GM18517 (cell line): Measurements from ENCODE around the gene GHITM.

Source experiments
- ATAC-seq: cut with Tn5 transposase; IDR thresholded peaks from one replicate; pipeline ENCODE4 v1.9.1; 2021; ENCODE audit warnings: mild to moderate bottlenecking, moderate library complexity; ENCODE audit not compliant: unreplicated experiment

The GHITM gene

DNA sequence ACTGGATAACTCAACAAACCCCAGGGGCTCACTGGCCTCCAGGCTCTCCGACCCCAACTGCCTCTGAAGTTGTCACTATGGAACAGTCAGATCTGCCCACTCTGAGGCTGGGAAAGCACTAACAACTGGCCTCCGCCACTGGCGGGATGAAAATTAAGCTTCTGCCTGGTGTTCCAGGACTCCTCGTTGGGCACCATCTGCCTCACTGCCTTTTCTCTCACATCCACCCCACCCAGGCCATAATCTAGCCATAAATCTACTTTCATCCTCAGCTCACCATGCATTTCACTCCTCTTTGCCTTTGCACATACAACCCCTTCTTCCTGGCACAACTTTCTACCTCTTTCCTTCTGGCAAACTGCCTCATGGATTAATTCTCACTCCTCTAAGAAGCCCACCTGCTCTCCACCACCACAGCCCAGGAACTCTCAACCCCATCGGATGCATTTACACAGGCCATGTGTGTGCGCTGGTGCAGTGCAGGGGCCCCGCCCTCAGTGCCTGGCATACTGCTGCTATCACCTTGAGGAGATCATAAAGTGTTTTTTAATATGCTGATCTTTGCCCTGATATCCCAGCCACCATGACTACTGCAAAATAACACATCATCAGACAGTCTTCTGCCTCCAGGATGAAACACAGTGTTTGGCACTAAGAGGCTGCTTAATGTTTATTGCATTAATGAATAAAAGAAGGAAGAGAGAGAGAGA lies 59.1 kb downstream of the GHITM start:
- ATAC-seq: no peak

GRCh38 chr10:84200537-84201243 lies 61.4 kb downstream of the GHITM start:
- no peak for ATAC-seq

DNA sequence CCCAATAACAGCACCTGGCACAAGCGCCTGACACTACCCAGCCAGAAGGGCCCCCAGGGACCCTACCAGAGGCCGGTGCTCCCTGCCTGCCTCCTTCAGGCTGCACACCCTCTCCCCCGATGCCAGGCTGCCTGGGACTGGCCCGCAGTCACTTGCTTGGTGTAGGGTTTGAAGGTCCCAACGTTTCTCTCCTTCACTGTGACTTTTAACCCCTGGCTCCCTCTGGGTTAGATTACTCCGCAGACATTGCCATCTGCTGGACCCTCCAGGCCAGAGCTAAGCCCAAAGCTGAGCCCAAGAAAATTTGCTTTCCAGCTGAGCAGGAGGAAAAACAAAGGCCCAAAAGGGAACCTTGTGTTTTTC lies 61.9 kb downstream of the GHITM start:
- ATAC-seq: no peak

- ATAC-seq: no peak
Measured at GRCh38 chr10:84201682-84202081, 62.4 kb downstream of the GHITM start.

GRCh38 chr10:84202349-84202748 lies 63.0 kb downstream of the GHITM start:
- no peak for ATAC-seq
